GM12892 (cell line): Measurements from ENCODE around the gene FGF19.

ENCODE experiments used
- POLR2A ChIP-seq: IDR thresholded peaks from 2 replicates; pipeline ENCODE4 v1.6.1; 2011; ENCODE audit warnings: low read depth, low read length, control low read depth
- POLR2AphosphoS5 ChIP-seq: IDR thresholded peaks from 2 replicates; pipeline ENCODE4 v1.6.1; 2011; ENCODE audit warnings: low read depth, low read length, control low read depth
- TAF1 ChIP-seq: IDR thresholded peaks from 2 replicates; pipeline ENCODE4 v1.6.1; 2011; ENCODE audit warnings: low read depth, mild to moderate bottlenecking, control low read depth, low read length, borderline replicate concordance

GRCh38 chr11:69734841-69735240 is 31.0 kb upstream of the FGF19 start:
- TF ChIP-seq POLR2AphosphoS5 (no peak), POLR2A (no peak), TAF1 (no peak)
